Astrocyte (in vitro differentiated cells and primary cell): ENCODE results near the gene MED15. TPM values are rescaled to one million over a fixed set of nuclear protein-coding genes. Genes with fewer than 3 reads are reported as not detected.
A peak's percentile ranks its signal among the peaks of the same experiment; 100 is the strongest.

ENCODE experiments used
- DNase-seq: peaks from one replicate; pipeline ENCODE4 v3.0.0-alpha.2; 2010; ENCODE audit warnings: low read depth
- FAIRE-seq: peaks from 2 replicates; lab custom pipeline; 2011; peaks lifted over from hg19 to GRCh38; lab: Jason Lieb, UNC
- H2AFZ ChIP-seq: 2 replicates; pipeline ENCODE4 v1.6.0; 2012; ENCODE audit warnings: low read depth, low read length, inconsistent platforms
- H3K27ac ChIP-seq: 2 replicates; pipeline ENCODE4 v1.5.1; 2011; ENCODE audit warnings: low read depth, low read length, inconsistent platforms
- H3K27me3 ChIP-seq: 2 replicates; pipeline ENCODE4 v1.6.0; 2011; ENCODE audit warnings: low read length, inconsistent platforms; ENCODE audit not compliant: insufficient read depth
- H3K36me3 ChIP-seq: 2 replicates; pipeline ENCODE4 v1.5.1; 2011; ENCODE audit warnings: low read length, inconsistent platforms; ENCODE audit not compliant: insufficient read depth
- H3K4me1 ChIP-seq: 2 replicates; pipeline ENCODE4 v1.5.1; 2011; ENCODE audit warnings: low read length, inconsistent platforms; ENCODE audit not compliant: insufficient read depth
- H3K4me2 ChIP-seq: 2 replicates; pipeline ENCODE4 v1.6.0; 2012; ENCODE audit warnings: low read length, inconsistent platforms
- H3K4me3 ChIP-seq: 2 replicates; pipeline ENCODE4 v1.5.1; 2011; ENCODE audit warnings: low read depth, mild to moderate bottlenecking, low read length, inconsistent platforms; ENCODE audit not compliant: insufficient read depth
- H3K79me2 ChIP-seq: 2 replicates; pipeline ENCODE4 v1.6.0; 2012; ENCODE audit warnings: mild to moderate bottlenecking, low read length, inconsistent platforms; ENCODE audit not compliant: insufficient read depth
- H3K9ac ChIP-seq: 2 replicates; pipeline ENCODE4 v1.6.0; 2012; ENCODE audit warnings: mild to moderate bottlenecking, low read length, inconsistent platforms
- H3K9me3 ChIP-seq: 2 replicates; pipeline ENCODE4 v1.5.1; 2012; ENCODE audit warnings: low read depth, mild to moderate bottlenecking, low read length, inconsistent platforms; ENCODE audit not compliant: insufficient read depth
- H4K20me1 ChIP-seq: 2 replicates; pipeline ENCODE4 v1.6.0; 2012; ENCODE audit warnings: low read length, inconsistent platforms; ENCODE audit not compliant: insufficient read depth
- H3K27ac Mint-ChIP-seq: one replicate; pipeline ENCODE4 v1.8.0; 2021; ENCODE audit warnings: mild to moderate bottlenecking, mixed read lengths; ENCODE audit not compliant: unreplicated experiment
- H3K27me3 Mint-ChIP-seq: one replicate; pipeline ENCODE4 v1.8.0; 2021; ENCODE audit warnings: low read depth, mixed read lengths; ENCODE audit not compliant: unreplicated experiment
- H3K36me3 Mint-ChIP-seq: one replicate; pipeline ENCODE4 v1.8.0; 2021; ENCODE audit warnings: low read depth, mixed read lengths; ENCODE audit not compliant: unreplicated experiment
- H3K4me1 Mint-ChIP-seq: one replicate; pipeline ENCODE4 v1.8.0; 2021; ENCODE audit warnings: low read depth, mixed read lengths; ENCODE audit not compliant: unreplicated experiment
- H3K4me3 Mint-ChIP-seq: one replicate; pipeline ENCODE4 v1.8.0; 2021; ENCODE audit warnings: mild to moderate bottlenecking, moderate library complexity, mixed read lengths; ENCODE audit not compliant: unreplicated experiment
- H3K9me3 Mint-ChIP-seq: one replicate; pipeline ENCODE4 v1.8.0; 2021; ENCODE audit warnings: mild to moderate bottlenecking, mixed read lengths; ENCODE audit not compliant: unreplicated experiment
- EZH2 ChIP-seq: IDR thresholded peaks from 2 replicates; pipeline ENCODE4 v1.6.1; 2012; ENCODE audit warnings: mild to moderate bottlenecking, low read length, inconsistent platforms; ENCODE audit not compliant: insufficient read depth
- total RNA-seq: library from RNA; stranded (reverse); gene quantifications from 2 replicates; pipeline ENCODE4 v1.2.1, GENCODE V29; 2021
- TF ChIP-seq, protein P1 (sequence below): IDR thresholded peaks from 2 replicates; pipeline ENCODE4 v1.5.1; 2011; ENCODE audit warnings: low read depth, mild to moderate bottlenecking, inconsistent platforms, low read length, moderate library complexity; ENCODE audit not compliant: insufficient read depth

Gene MED15
- total RNA-seq, 1 donor from 2014 or later, result 153 TPM

DNA sequence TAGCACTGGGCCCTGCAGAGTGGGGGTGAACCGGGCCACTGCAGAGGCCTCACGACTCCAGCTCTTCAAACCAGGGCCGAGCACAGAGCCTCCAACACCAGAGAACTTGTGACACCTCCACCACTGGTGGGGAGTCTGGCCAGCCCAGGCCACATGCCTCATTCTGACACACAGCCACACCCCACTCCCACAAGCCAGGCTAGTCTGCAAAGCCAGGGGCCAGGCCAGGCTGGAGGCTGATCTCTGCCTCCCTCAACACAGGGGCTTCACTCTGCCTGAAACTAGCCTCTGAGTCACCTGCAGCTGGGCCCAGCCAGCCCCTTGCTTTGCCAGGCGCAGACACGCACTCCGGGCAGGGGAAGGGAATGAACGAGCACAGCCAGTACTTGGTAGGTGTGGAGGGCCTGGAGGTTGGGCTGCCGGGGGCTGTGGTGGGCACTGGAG is 102.9 kb downstream of the MED15 start:
- H3K9ac ChIP-seq, result no peak overlapping the region
- DNase-seq (peak; percentile 20), FAIRE-seq (no peak)
- Mint-ChIP-seq H3K27me3 (peaks cover 40% of the 10 kb centered on the region), H3K36me3 (no peaks in the 10 kb centered on the region), H3K9me3 (no peaks in the 10 kb centered on the region), H3K4me3 (no peak overlapping the region), H3K27ac (no peak overlapping the region), H3K4me1 (peaks cover 10% of the 10 kb centered on the region)
- H3K79me2 ChIP-seq, result no peaks in the 10 kb centered on the region
- no peak overlapping the region for H3K27ac ChIP-seq
- H2AFZ ChIP-seq, result no peak overlapping the region
- no peaks in the 10 kb centered on the region for H3K36me3 ChIP-seq
- H3K4me3 ChIP-seq, result no peak overlapping the region
- H3K9me3 ChIP-seq, result no peaks in the 10 kb centered on the region
- no peaks in the 10 kb centered on the region for H3K4me1 ChIP-seq
- H3K4me2 ChIP-seq, result no peak overlapping the region
- no peaks in the 10 kb centered on the region for H4K20me1 ChIP-seq
- peaks cover 3% of the 10 kb centered on the region for H3K27me3 ChIP-seq
- TF ChIP-seq, protein P1, sequence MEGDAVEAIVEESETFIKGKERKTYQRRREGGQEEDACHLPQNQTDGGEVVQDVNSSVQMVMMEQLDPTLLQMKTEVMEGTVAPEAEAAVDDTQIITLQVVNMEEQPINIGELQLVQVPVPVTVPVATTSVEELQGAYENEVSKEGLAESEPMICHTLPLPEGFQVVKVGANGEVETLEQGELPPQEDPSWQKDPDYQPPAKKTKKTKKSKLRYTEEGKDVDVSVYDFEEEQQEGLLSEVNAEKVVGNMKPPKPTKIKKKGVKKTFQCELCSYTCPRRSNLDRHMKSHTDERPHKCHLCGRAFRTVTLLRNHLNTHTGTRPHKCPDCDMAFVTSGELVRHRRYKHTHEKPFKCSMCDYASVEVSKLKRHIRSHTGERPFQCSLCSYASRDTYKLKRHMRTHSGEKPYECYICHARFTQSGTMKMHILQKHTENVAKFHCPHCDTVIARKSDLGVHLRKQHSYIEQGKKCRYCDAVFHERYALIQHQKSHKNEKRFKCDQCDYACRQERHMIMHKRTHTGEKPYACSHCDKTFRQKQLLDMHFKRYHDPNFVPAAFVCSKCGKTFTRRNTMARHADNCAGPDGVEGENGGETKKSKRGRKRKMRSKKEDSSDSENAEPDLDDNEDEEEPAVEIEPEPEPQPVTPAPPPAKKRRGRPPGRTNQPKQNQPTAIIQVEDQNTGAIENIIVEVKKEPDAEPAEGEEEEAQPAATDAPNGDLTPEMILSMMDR, result no peak
- TF ChIP-seq EZH2, result no peak

- DNase-seq (no peak), FAIRE-seq (no peak)
- Mint-ChIP-seq H3K27me3 (peaks cover 40% of the 10 kb centered on the region), H3K4me3 (no peak overlapping the region), H3K4me1 (peaks cover 10% of the 10 kb centered on the region), H3K9me3 (no peaks in the 10 kb centered on the region), H3K27ac (peak overlapping the region; percentile 30), H3K36me3 (no peaks in the 10 kb centered on the region)
- no peaks in the 10 kb centered on the region for H3K79me2 ChIP-seq
- H3K9ac ChIP-seq, result no peak overlapping the region
- peaks cover 7% of the 10 kb centered on the region for H3K27me3 ChIP-seq
- no peak overlapping the region for H3K27ac ChIP-seq
- H4K20me1 ChIP-seq, result no peaks in the 10 kb centered on the region
- no peak overlapping the region for H3K4me2 ChIP-seq
- TF ChIP-seq EZH2, result no peak
- TF ChIP-seq, protein P1, result no peak
- H3K4me1 ChIP-seq, result no peaks in the 10 kb centered on the region
- H2AFZ ChIP-seq, result no peak overlapping the region
- H3K36me3 ChIP-seq, result no peaks in the 10 kb centered on the region
- no peak overlapping the region for H3K4me3 ChIP-seq
- H3K9me3 ChIP-seq, result no peaks in the 10 kb centered on the region
Measured at GRCh38 chr22:20610757-20611156, 103.3 kb downstream of the MED15 start.

DNA sequence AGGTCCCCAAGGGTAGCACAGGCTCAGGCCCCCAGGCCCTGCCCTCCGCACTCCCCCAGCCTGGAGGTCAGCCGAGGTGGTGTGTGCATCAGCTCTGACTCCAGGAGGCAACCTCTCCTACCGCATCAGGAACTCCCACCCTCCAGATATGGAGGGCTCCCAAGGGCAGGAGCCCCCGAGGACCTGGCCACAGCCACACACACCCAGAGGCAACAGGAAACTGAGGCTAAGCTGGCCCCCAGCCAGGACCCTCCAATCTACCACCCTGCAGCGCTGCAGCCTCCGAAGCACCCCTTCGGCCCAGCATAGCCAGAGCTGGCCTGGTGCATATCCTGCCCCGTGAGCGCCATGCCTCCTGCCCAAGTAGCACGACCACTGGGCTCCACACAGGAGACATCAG is 104.0 kb downstream of the MED15 start:
- Mint-ChIP-seq H3K9me3 (no peaks in the 10 kb centered on the region), H3K27ac (no peak overlapping the region), H3K27me3 (peaks cover 44% of the 10 kb centered on the region), H3K4me3 (no peak overlapping the region), H3K4me1 (peaks cover 10% of the 10 kb centered on the region), H3K36me3 (no peaks in the 10 kb centered on the region)
- H3K27ac ChIP-seq, result no peak overlapping the region
- H3K9ac ChIP-seq, result no peak overlapping the region
- no peak for TF ChIP-seq EZH2
- peaks cover 7% of the 10 kb centered on the region for H3K27me3 ChIP-seq
- no peaks in the 10 kb centered on the region for H3K4me1 ChIP-seq
- H3K9me3 ChIP-seq, result no peaks in the 10 kb centered on the region
- FAIRE-seq (no peak), DNase-seq (no peak)
- H3K79me2 ChIP-seq, result no peaks in the 10 kb centered on the region
- H3K36me3 ChIP-seq, result no peaks in the 10 kb centered on the region
- no peak overlapping the region for H3K4me3 ChIP-seq
- no peak overlapping the region for H2AFZ ChIP-seq
- H4K20me1 ChIP-seq, result no peaks in the 10 kb centered on the region
- no peak overlapping the region for H3K4me2 ChIP-seq
